GM21381 (cell line): ENCODE data around the gene GALNT9.
A peak's percentile ranks its signal among the peaks of the same experiment; 100 is the strongest.

ENCODE experiments used
- ATAC-seq: cut with Tn5 transposase; IDR thresholded peaks from one replicate; pipeline ENCODE4 v1.9.1; 2021; ENCODE audit warnings: mild to moderate bottlenecking, moderate library complexity; ENCODE audit not compliant: unreplicated experiment

The GALNT9 gene

DNA sequence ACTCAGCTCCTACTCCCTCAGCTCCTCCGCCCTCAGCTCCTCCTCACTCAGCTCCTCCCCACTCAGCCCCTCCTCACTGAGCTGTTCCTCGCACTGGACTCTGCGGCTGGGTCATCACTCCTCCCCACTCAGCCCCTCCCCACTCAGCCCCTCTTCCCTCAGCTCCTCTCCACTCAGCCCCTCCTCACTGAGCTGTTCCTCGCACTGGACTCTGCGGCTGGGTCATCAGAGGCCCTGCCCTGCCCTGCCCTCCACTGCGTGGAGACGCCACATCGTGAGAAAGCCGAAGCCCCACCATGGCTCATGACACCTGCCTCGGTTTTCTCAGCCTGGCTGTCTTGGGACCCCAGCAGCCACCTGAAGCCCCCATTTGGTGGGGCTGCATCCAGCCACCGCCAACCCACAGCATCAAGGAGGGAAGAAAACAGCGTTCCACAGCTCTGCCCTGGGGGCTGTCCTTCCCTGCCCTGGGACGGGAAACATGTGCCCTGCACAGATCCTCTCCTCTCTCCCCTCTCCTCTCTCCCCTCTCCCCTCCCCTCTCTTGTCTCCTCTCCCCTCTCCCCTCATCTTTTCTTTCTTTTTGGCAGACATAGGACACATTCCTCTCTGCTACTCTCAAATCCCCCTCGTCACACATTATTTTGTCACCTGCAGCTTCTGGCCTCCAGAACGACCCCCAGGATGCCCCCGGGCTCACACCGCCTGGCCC, 167.4 kb downstream of the GALNT9 start:
- ATAC-seq, result no peak

- no peak for ATAC-seq
These were observed 168.2 kb downstream of the GALNT9 start for GRCh38 chr12:132161036-132161781.

- no peak for ATAC-seq
These were observed 168.8 kb downstream of the GALNT9 start for GRCh38 chr12:132160601-132161035.

- no peak for ATAC-seq
These were observed 169.4 kb downstream of the GALNT9 start for GRCh38 chr12:132160016-132160415.

DNA sequence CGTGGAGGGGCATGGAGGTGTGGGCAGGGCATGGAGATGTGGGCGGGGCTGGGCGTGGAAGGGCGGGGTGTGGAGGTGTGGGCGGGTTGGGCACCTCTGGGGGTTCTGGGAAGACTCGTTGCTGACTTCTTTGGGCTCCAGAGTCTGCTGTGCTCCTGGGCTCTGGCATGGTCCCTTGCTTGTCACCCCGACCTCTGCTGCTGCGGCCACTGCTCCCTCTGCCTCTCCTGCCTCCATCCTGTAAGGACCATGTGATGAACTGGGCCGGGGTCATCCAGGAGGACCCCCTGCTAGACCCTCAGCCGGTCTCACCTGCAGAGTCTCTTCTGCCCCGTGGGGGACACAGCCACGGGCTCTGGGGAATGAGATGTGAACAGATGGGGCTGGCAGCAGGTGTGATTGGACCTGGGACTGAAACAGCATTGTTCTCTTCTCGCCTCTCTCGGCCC, 169.8 kb downstream of the GALNT9 start:
- ATAC-seq, result no peak

DNA sequence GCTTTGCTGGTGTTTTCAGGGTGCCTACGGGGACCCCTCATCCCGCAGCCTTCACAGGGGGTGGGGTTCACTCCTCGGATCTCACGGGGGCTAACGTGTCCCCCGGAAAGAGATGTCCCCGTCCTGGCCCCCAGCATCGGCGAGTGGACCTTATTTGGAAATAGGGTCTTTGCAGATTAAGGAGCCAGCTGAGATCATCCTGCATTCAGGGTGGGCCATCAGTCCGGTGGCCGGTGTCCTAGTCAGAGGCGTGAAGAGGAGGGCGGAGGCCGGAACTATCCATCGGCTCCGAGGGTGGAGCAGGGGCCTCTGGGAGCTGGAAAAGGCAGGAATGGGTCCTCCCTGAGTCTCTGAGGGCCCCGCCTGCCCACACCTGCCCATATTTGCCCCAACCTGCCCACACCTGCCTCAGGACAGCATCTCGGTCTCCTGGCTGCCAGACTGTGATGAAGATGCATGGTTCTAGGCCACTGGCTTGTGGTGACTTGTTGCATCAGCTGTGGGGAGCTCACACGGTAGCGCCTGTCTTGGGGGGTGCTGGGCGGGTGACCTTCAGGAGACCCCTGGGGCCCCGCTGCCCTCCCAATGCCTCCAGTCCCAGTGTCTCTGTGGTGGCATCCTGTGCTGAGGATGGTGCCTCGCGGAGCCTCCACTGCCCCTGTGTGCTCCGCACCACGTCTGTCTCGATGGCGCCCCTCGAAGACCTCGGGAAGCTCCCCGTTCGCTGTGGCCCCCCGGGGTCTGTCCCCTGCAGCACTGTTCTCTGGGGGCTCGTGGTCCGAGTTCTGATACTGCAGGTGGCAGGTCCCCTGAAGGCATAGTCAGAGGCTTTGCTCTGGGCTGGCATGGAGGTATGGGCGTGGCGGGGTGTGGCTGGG, 170.5 kb downstream of the GALNT9 start:
- no peak for ATAC-seq

GRCh38 chr12:132157733-132158409, 171.5 kb downstream of the GALNT9 start:
- no peak for ATAC-seq

DNA sequence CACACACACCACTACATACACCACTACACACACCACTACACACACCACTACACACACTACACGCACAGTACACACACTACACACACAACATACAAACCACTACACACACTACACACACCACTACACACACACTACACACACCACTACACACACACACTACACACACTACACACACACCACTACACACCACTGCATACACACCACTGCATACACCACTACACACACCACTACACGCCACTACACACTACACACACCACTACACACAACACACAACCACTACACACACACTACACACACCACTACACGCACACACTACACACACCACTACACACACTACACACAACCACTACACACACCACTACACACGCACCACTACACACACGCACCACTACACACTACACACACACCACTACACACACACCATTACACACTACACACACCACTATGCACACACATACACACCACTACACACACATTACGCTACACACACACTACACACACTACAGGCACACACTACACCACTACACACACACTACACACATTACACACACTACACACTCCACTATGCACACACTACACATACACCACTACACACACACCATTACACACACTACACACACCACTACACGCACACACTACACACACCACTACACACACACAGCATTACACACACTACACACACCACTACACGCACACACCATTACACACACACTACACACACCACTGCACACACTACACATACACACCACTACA, 172.6 kb downstream of the GALNT9 start:
- no peak for ATAC-seq

- ATAC-seq, result no peak
These were observed 173.4 kb downstream of the GALNT9 start for GRCh38 chr12:132155771-132156572.

- ATAC-seq, result no peak
These were observed 174.2 kb downstream of the GALNT9 start for GRCh38 chr12:132154941-132155770.

GRCh38 chr12:132154341-132154761, 175.0 kb downstream of the GALNT9 start:
- no peak for ATAC-seq

DNA sequence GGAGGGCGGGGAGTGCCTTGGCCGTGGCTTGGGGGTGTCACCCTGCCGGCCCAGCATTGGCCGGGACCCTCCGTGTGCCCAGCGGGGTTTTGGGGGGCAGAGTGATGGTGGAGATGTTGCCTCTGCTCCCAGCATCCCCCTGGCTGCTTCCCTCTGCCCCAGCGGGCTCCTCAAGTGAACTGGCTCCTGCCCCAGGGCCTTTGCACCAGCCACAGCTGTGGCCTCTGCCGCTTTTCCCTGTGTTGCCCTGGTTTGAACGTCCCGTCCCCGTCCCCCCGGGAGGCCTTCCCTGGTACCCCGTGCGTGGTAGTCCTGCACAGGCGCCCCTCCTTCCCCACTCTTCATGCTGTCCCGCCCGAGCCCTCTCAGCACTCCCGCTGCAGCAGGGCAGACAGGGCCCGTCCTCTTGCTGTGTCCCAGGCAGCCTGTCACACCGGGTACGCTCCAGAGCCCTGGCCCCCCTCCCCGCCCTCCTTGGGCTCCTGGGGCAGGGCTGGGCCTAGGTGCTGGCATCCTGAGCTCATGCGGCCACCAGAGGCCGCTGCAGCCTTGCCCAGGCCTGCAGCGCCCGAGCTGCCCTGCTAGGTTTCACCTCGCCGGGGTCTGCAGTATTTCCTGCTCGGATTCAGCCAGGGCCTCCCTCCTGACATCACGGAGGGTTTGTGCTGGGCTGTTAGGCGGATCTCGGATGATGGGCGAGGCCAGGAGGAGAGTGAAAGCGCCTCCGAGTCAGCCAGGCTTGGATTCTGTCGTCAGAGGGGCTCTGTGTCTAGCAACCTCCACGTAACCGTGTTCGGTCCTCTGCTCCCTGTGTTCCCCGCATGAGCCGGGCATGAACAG, 175.7 kb downstream of the GALNT9 start:
- peak; percentile 71 for ATAC-seq

DNA sequence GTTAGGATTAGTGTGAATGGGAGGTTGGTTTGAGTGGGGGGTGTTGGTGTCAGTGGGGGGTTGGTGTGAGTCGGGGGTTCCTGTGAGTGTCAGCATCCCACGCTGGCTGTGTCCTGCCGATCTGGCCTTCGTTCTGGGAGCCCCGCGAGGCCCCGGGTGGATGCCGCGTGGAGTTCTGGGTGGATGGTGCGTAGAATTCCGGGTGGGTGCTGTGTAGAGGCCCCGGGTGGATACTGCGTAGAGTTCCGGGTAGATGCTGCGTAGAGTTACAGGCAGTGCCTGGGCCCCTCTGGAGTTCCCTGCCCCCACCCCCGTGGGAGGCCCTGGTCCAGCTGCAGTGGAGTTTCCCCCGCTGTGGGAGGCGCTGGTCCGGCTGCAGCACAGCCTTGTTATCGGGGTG, 176.4 kb downstream of the GALNT9 start:
- no peak for ATAC-seq

- no peak for ATAC-seq
These were observed 177.0 kb downstream of the GALNT9 start for GRCh38 chr12:132152411-132152821.

DNA sequence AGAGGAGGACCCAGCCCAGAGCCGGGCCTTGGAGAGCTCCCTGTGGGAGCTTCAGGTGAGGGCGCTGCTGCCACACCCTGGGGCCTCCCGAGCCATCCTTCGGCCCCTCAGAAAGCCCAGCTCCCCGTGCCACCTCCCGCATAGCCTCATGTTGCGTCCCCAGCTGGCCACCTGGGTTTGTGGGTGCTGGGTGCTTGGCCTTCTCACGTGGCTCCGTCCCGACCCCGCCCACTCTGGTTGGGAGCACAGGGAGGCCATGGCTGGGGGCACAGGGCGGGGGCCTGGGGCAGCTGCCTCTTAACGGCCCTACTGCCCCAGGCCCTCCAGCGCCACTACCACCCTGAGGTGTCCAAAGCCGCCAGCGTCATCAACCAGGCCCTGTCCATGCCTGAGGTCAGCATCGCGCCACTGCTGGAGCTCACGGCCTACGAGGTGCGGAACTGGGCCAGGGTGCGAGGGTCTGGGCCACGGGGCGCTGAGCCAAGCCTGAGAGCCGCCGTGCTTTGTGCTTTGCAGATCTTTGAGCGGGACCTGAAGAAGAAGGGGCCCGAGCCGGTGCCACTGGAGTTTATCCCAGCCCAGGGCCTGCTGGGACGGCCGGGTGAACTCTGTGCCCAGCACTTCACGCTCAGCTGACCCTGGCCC, 177.5 kb downstream of the GALNT9 start:
- ATAC-seq, result no peak

- no peak for ATAC-seq
These were observed 178.1 kb downstream of the GALNT9 start for GRCh38 chr12:132151145-132151765.

- ATAC-seq, result no peak
These were observed 178.6 kb downstream of the GALNT9 start for GRCh38 chr12:132150780-132151144.
